CD14-positive monocyte (primary cell): Measurements from ENCODE around the gene NPLOC4. TPM values are rescaled to one million over a fixed set of nuclear protein-coding genes. Genes with fewer than 3 reads are reported as not detected.

Experiments used
- DNase-seq, 3 donors: peaks; one replicate each; pipeline ENCODE4 v3.0.0-alpha.2; 2011 to 2022
- H2AFZ ChIP-seq: 2 replicates; pipeline ENCODE4 v1.6.0; 2012; ENCODE audit warnings: mild to moderate bottlenecking, low read depth, low read length, inconsistent platforms; ENCODE audit not compliant: insufficient read depth, poor library complexity, severe bottlenecking
- H3K27ac ChIP-seq, 2 donors: 1 replicate in 1 of 2; 2 replicates in 1 of 2; pipeline ENCODE4 v1.5.1; 2012 to 2013; ENCODE audit warnings: low read length in 2 of 2, control low read depth in 1 of 2, inconsistent platforms in 1 of 2, low read depth in 1 of 2, mild to moderate bottlenecking in 1 of 2
- H3K27me3 ChIP-seq, 2 donors: one replicate each; pipeline versions ENCODE4 v1.6.0 to v1.6.1; 2011 to 2013; ENCODE audit warnings: low read length in 2 of 2; ENCODE audit not compliant: control insufficient read depth in 2 of 2, insufficient read depth in 2 of 2
- H3K36me3 ChIP-seq, 2 donors: replicated peaks in 1 of 2; 1 replicate in 1 of 2; 2 replicates in 1 of 2; pipeline versions ENCODE4 v1.5.1 to v1.6.1; 2012 to 2013; ENCODE audit warnings: low read length in 2 of 2, control low read depth in 1 of 2, inconsistent platforms in 1 of 2, mild to moderate bottlenecking in 1 of 2; ENCODE audit not compliant: insufficient read depth in 2 of 2, control insufficient read depth in 1 of 2
- H3K4me1 ChIP-seq, 2 donors: 1 replicate in 1 of 2; 2 replicates in 1 of 2; pipeline versions ENCODE4 v1.5.1 to v1.6.1; 2012 to 2013; ENCODE audit warnings: low read length in 2 of 2, control low read depth in 1 of 2, inconsistent platforms in 1 of 2, mild to moderate bottlenecking in 1 of 2, moderate library complexity in 1 of 2; ENCODE audit not compliant: insufficient read depth in 2 of 2, control insufficient read depth in 1 of 2
- H3K4me2 ChIP-seq: replicated peaks from 2 replicates; pipeline ENCODE3; 2012; ENCODE audit warnings: low read length, moderate library complexity, mild to moderate bottlenecking; ENCODE audit not compliant: poor library complexity, severe bottlenecking; ENCODE audit errors: extremely low read depth
- H3K4me3 ChIP-seq, 3 experiments: fragments of 200-600 bp in 1 of 3; sonication (generic) in 1 of 3; replicated peaks in 1 of 3; 1 replicate in 2 of 3; 2 replicates in 1 of 3; pipeline ENCODE4 v1.5.1; 2011 to 2013; ENCODE audit warnings: low read length in 3 of 3, mild to moderate bottlenecking in 3 of 3, control low read depth in 2 of 3, low read depth in 2 of 3, inconsistent platforms in 1 of 3, moderate library complexity in 1 of 3
- H3K79me2 ChIP-seq: 2 replicates; pipeline ENCODE4 v1.6.0; 2012; ENCODE audit warnings: mild to moderate bottlenecking, control low read depth, inconsistent platforms, low read length, moderate library complexity; ENCODE audit not compliant: insufficient read depth
- H3K9ac ChIP-seq: 2 replicates; pipeline ENCODE4 v1.6.0; 2017; ENCODE audit warnings: low read length, mild to moderate bottlenecking; ENCODE audit not compliant: insufficient read depth, poor library complexity, severe bottlenecking
- H3K9me3 ChIP-seq, 2 donors: replicated peaks in 1 of 2; 1 replicate in 1 of 2; 2 replicates in 1 of 2; pipeline versions ENCODE4 v1.5.1 to v1.6.1; 2012 to 2013; ENCODE audit warnings: low read length in 2 of 2, control low read depth in 1 of 2; ENCODE audit not compliant: control insufficient read depth in 1 of 2, insufficient read depth in 1 of 2
- H4K20me1 ChIP-seq: 2 replicates; pipeline ENCODE4 v1.6.0; 2012; ENCODE audit warnings: mild to moderate bottlenecking, low read length, control low read depth, moderate library complexity; ENCODE audit not compliant: insufficient read depth
- H3K27ac Mint-ChIP-seq, 7 donors: one replicate each; pipeline ENCODE4 v1.8.0; 2020; ENCODE audit warnings: mild to moderate bottlenecking in 7 of 7, mixed read lengths in 7 of 7, moderate library complexity in 6 of 7, inconsistent platforms in 2 of 7
- H3K27me3 Mint-ChIP-seq, 3 donors: one replicate each; pipeline ENCODE4 v1.8.0; 2021 to 2022; ENCODE audit warnings: low read depth in 3 of 3, mild to moderate bottlenecking in 3 of 3, mixed read lengths in 3 of 3, moderate library complexity in 3 of 3, inconsistent platforms in 1 of 3
- H3K36me3 Mint-ChIP-seq, 2 donors: one replicate each; pipeline ENCODE4 v1.8.0; 2020; ENCODE audit warnings: mixed read lengths in 2 of 2, inconsistent platforms in 1 of 2, mild to moderate bottlenecking in 1 of 2
- H3K4me1 Mint-ChIP-seq: one replicate; pipeline ENCODE4 v1.8.0; 2020; ENCODE audit warnings: mild to moderate bottlenecking, mixed read lengths
- H3K4me3 Mint-ChIP-seq, 2 donors: one replicate each; pipeline ENCODE4 v1.8.0; 2020; ENCODE audit warnings: mild to moderate bottlenecking in 2 of 2, mixed read lengths in 2 of 2, moderate library complexity in 1 of 2
- H3K9me3 Mint-ChIP-seq, 7 donors: one replicate each; pipeline ENCODE4 v1.8.0; 2020 to 2022; ENCODE audit warnings: mixed read lengths in 7 of 7, mild to moderate bottlenecking in 6 of 7, moderate library complexity in 6 of 7, inconsistent platforms in 2 of 7
- CTCF ChIP-seq: fragments of 200-600 bp; IDR thresholded peaks from one replicate; pipeline ENCODE4 v1.8.0; 2022; ENCODE audit warnings: antibody characterized with exemption, mild to moderate bottlenecking
- WGBS: methylation state at CpG from one replicate; pipeline ENCODE4 v1.1.5; 2013; ENCODE audit warnings: missing lambda C conversion rate; ENCODE audit not compliant: insufficient coverage; 5-methylcytosine and 5-hydroxymethylcytosine counted together
- intact Hi-C, 2 donors: fragments of 100-400 bp; cut with micrococcal nuclease; formaldehyde crosslinking; loops; one replicate each; pipeline versions ENCODE4 v1.15.0 to v1.15.1; 2023
- polyA plus RNA-seq, 3 donors: library from polyadenylated mRNA; depleted of rRNA in 1 of 3; unstranded in 2 of 3; stranded (reverse) in 1 of 3; fragments of 300-500 nt in 2 of 3; fragments of >200 nt in 1 of 3; fragmentation: Illumina TruSeq in 2 of 3; gene quantifications; 1 replicate in 2 of 3; 2 replicates in 1 of 3; pipeline ENCODE4 v1.2.3, GENCODE V29; 2012 to 2021

Gene NPLOC4
- polyA plus RNA-seq, 3 donors: 92.1 to 112 (median 106) TPM

- Mint-ChIP-seq H3K27ac (no peak overlapping the region), H3K9me3 (peaks cover 0 to 1% (median 0%) of the 10 kb centered on the region in 7 donors), H3K36me3 (no peaks in the 10 kb centered on the region), H3K4me3 (no peak overlapping the region), H3K27me3 (peaks cover 4 to 7% (median 6%) of the 10 kb centered on the region in 3 donors), H3K4me1 (peaks cover 11% of the 10 kb centered on the region)
- no peaks in the 10 kb centered on the region for H3K79me2 ChIP-seq
- no peak overlapping the region for H3K27ac ChIP-seq
- 42% methylated on average over 2 of the region's 5 CpGs for WGBS
- no peak overlapping the region for H2AFZ ChIP-seq
- no peaks in the 10 kb centered on the region for H4K20me1 ChIP-seq
- no peak overlapping the region for H3K9ac ChIP-seq
- no peak overlapping the region for H3K4me2 ChIP-seq
- no peak for DNase-seq
- H3K4me1 ChIP-seq: peaks cover 8 to 11% of the 10 kb centered on the region in 2 donors
- H3K27me3 ChIP-seq: no peaks in the 10 kb centered on the region
- no peaks in the 10 kb centered on the region for H3K9me3 ChIP-seq
- peaks cover 0 to under 1% of the 10 kb centered on the region in 2 donors for H3K36me3 ChIP-seq
- intact Hi-C loops: no loop called here
- no peak for TF ChIP-seq CTCF
- H3K4me3 ChIP-seq: no peak overlapping the region
Measured at GRCh38 chr17:81659038-81659437, 22.1 kb upstream of the NPLOC4 start.

- H3K27me3 ChIP-seq: no peaks in the 10 kb centered on the region
- no peak for DNase-seq
- H3K36me3 Mint-ChIP-seq: no peaks in the 10 kb centered on the region
- peak overlapping the region; percentile 8 for H3K9ac ChIP-seq
- H3K4me2 ChIP-seq: peak overlapping the region; percentile 16
- peaks cover 19 to 26% of the 10 kb centered on the region in 2 donors for H3K4me1 ChIP-seq
- WGBS: 19% methylated on average over 3 of the region's 4 CpGs
- H3K27me3 Mint-ChIP-seq: peaks cover 6 to 15% (median 12%) of the 10 kb centered on the region in 3 donors
- no peaks in the 10 kb centered on the region for H3K79me2 ChIP-seq
- peak overlapping the region in 3 of 7 donors; percentile 2 to 37 (median 20) for H3K27ac Mint-ChIP-seq
- no peaks in the 10 kb centered on the region for H3K36me3 ChIP-seq
- peak overlapping the region; percentile 30 for H2AFZ ChIP-seq
- H3K27ac ChIP-seq: no peak overlapping the region
- TF ChIP-seq CTCF: no peak
- H3K4me3 Mint-ChIP-seq: peak overlapping the region in 1 of 2 donors; percentile 55
- H3K4me1 Mint-ChIP-seq: peaks cover 21% of the 10 kb centered on the region
- H4K20me1 ChIP-seq: no peaks in the 10 kb centered on the region
- intact Hi-C loops: no loop called here
- H3K9me3 Mint-ChIP-seq: peaks cover 0 to 1% (median 0%) of the 10 kb centered on the region in 7 donors
- H3K9me3 ChIP-seq: no peaks in the 10 kb centered on the region
- no peak overlapping the region for H3K4me3 ChIP-seq
Measured at GRCh38 chr17:81656835-81657234, 19.9 kb upstream of the NPLOC4 start.
